ENCODE measurements around the gene NID2.

The NID2 gene

DNA sequence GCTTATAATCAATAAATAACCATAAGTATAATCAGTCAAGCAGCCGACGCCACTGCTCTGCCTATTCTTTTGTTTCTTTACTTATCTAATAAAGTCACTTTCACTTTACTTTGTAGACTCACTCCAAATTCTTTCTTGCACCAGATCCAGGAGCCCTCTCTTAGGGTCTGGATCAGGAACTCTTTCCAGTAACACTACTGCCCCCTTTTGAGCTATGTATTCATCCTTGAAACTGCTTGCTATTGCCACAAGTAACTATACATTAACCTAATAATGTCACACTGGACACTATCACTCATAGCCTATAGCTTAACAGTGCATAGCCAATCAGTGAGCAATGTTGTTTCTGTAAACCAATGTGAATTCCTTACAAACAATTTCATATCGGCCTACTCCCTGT lies 2.8 kb upstream of the NID2 start:
- Histone ChIP-seq H3K9me3 (ENCODE audit: insufficient read depth, low read length) (no peaks in the 10 kb centered on the region), H3K27me3 (ENCODE audit: low read depth, low read length) (peaks cover 76% of the 10 kb centered on the region), H3K4me2 (ENCODE audit: low read length) (no peak overlapping the region), H2AFZ (ENCODE audit: low read depth, low read length) (no peak overlapping the region), H3K27ac (ENCODE audit: low read length) (no peak overlapping the region), H3K36me3 (replicated peaks; ENCODE audit: low read depth, low read length) (no peaks in the 10 kb centered on the region), H3K79me2 (ENCODE audit: low read length) (no peaks in the 10 kb centered on the region), H3K4me3 (ENCODE audit: low read length) (no peak overlapping the region), H3K9ac (ENCODE audit: low read length) (no peak overlapping the region), H4K20me1 (ENCODE audit: insufficient read depth, low read length) (no peaks in the 10 kb centered on the region), H3K4me1 (ENCODE audit: low read length) (peaks cover 30% of the 10 kb centered on the region)
- TF ChIP-seq, protein P1, sequence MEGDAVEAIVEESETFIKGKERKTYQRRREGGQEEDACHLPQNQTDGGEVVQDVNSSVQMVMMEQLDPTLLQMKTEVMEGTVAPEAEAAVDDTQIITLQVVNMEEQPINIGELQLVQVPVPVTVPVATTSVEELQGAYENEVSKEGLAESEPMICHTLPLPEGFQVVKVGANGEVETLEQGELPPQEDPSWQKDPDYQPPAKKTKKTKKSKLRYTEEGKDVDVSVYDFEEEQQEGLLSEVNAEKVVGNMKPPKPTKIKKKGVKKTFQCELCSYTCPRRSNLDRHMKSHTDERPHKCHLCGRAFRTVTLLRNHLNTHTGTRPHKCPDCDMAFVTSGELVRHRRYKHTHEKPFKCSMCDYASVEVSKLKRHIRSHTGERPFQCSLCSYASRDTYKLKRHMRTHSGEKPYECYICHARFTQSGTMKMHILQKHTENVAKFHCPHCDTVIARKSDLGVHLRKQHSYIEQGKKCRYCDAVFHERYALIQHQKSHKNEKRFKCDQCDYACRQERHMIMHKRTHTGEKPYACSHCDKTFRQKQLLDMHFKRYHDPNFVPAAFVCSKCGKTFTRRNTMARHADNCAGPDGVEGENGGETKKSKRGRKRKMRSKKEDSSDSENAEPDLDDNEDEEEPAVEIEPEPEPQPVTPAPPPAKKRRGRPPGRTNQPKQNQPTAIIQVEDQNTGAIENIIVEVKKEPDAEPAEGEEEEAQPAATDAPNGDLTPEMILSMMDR (IDR thresholded peaks at IDR 0.05; ENCODE audit: low read depth, low read length) = peak; percentile 33
- no peak for TF ChIP-seq EZH2phosphoT487 (IDR thresholded peaks at IDR 0.05; ENCODE audit: low read depth)

DNA sequence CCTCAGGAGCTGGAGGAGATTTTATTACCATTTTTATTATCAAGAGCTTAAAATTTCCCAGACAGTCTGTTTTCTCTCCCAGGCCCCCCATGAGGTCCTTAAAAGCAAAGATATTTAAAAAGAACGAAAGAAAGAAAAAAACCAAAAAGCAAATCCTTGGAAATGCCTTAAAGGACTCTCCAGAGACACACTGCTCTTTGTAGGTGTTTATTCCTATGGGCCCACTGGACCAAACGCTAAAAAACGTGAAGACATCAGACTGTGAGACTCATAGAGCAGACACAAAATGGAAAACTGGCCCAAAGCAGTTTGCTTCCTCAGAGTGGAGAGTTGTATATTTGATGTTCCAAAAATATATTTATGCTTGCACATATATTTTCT lies 1.2 kb upstream of the NID2 start:
- H3K9ac ChIP-seq (ENCODE audit: low read length) = no peak overlapping the region
- peaks cover 64% of the 10 kb centered on the region for H3K27me3 ChIP-seq (ENCODE audit: low read depth, low read length)
- no peaks in the 10 kb centered on the region for H4K20me1 ChIP-seq (ENCODE audit: insufficient read depth, low read length)
- TF ChIP-seq EZH2phosphoT487 (IDR thresholded peaks at IDR 0.05; ENCODE audit: low read depth) = no peak
- TF ChIP-seq, protein P1 (IDR thresholded peaks at IDR 0.05; ENCODE audit: low read depth, low read length) = no peak
- H3K27ac ChIP-seq (ENCODE audit: low read length) = no peak overlapping the region
- H3K36me3 ChIP-seq (replicated peaks; ENCODE audit: low read depth, low read length) = no peaks in the 10 kb centered on the region
- H3K4me2 ChIP-seq (ENCODE audit: low read length) = peak overlapping the region; percentile 83
- peak overlapping the region; percentile 80 for H3K4me3 ChIP-seq (ENCODE audit: low read length)
- H3K79me2 ChIP-seq (ENCODE audit: low read length) = no peaks in the 10 kb centered on the region
- H3K4me1 ChIP-seq (ENCODE audit: low read length) = peaks cover 30% of the 10 kb centered on the region
- H2AFZ ChIP-seq (ENCODE audit: low read depth, low read length) = no peak overlapping the region
- H3K9me3 ChIP-seq (ENCODE audit: insufficient read depth, low read length) = no peaks in the 10 kb centered on the region

GRCh38 chr14:52069307-52070050 lies 620 bp upstream of the NID2 start:
- peaks cover 60% of the 10 kb centered on the region for H3K27me3 ChIP-seq (ENCODE audit: low read depth, low read length)
- H3K4me1 ChIP-seq (ENCODE audit: low read length) = peaks cover 30% of the 10 kb centered on the region
- no peaks in the 10 kb centered on the region for H3K9me3 ChIP-seq (ENCODE audit: insufficient read depth, low read length)
- no peaks in the 10 kb centered on the region for H4K20me1 ChIP-seq (ENCODE audit: insufficient read depth, low read length)
- H3K4me3 ChIP-seq (ENCODE audit: low read length) = peak overlapping the region; percentile 80
- H3K4me2 ChIP-seq (ENCODE audit: low read length) = peak overlapping the region; percentile 83
- no peak overlapping the region for H3K27ac ChIP-seq (ENCODE audit: low read length)
- peak overlapping the region; percentile 31 for H3K9ac ChIP-seq (ENCODE audit: low read length)
- H3K36me3 ChIP-seq (replicated peaks; ENCODE audit: low read depth, low read length) = no peaks in the 10 kb centered on the region
- TF ChIP-seq, protein P1 (IDR thresholded peaks at IDR 0.05; ENCODE audit: low read depth, low read length) = no peak
- no peak for TF ChIP-seq EZH2phosphoT487 (IDR thresholded peaks at IDR 0.05; ENCODE audit: low read depth)
- no peaks in the 10 kb centered on the region for H3K79me2 ChIP-seq (ENCODE audit: low read length)
- H2AFZ ChIP-seq (ENCODE audit: low read depth, low read length) = no peak overlapping the region; the same call in 1 of the 2 replicates

- peaks cover 60% of the 10 kb centered on the region for H3K27me3 ChIP-seq (ENCODE audit: low read depth, low read length)
- peak overlapping the region; percentile 80; the same call in 1 of the 2 replicates for H3K4me3 ChIP-seq (ENCODE audit: low read length)
- H3K4me2 ChIP-seq (ENCODE audit: low read length) = peak overlapping the region; percentile 83
- no peak overlapping the region for H3K9ac ChIP-seq (ENCODE audit: low read length)
- H4K20me1 ChIP-seq (ENCODE audit: insufficient read depth, low read length) = no peaks in the 10 kb centered on the region
- no peak overlapping the region for H2AFZ ChIP-seq (ENCODE audit: low read depth, low read length)
- H3K9me3 ChIP-seq (ENCODE audit: insufficient read depth, low read length) = no peaks in the 10 kb centered on the region
- peaks cover 17% of the 10 kb centered on the region for H3K4me1 ChIP-seq (ENCODE audit: low read length)
- H3K36me3 ChIP-seq (replicated peaks; ENCODE audit: low read depth, low read length) = no peaks in the 10 kb centered on the region
- no peak overlapping the region for H3K27ac ChIP-seq (ENCODE audit: low read length)
- H3K79me2 ChIP-seq (ENCODE audit: low read length) = no peaks in the 10 kb centered on the region
- TF ChIP-seq, protein P1 (IDR thresholded peaks at IDR 0.05; ENCODE audit: low read depth, low read length) = no peak
Measured at GRCh38 chr14:52067873-52068614, 815 bp downstream of the NID2 start.
